HepG2 (cell line): ENCODE data around the gene TMEM258.

Experiments used
- CTCF ChIP-seq: sonication (generic); formaldehyde crosslinking; IDR thresholded peaks from 2 replicates; pipeline ENCODE4 v1.5.0; 2020; ENCODE audit warnings: mild to moderate bottlenecking, missing genetic modification reagents, moderate library complexity
- NFE2L2 ChIP-seq: fragments of 150-350 bp; IDR thresholded peaks from 2 replicates; pipeline ENCODE4 v1.6.1; 2014; ENCODE audit warnings: low read length
- ZBTB21 ChIP-seq: sonication (generic); formaldehyde crosslinking; IDR thresholded peaks from 2 replicates; pipeline ENCODE4 v1.4.0; 2020; ENCODE audit warnings: missing genetic modification reagents
- ZNF263 ChIP-seq: sonication (generic); formaldehyde crosslinking; IDR thresholded peaks from 2 replicates; pipeline ENCODE4 v1.4.0; 2020; ENCODE audit warnings: missing genetic modification reagents
- ZNF274 ChIP-seq: sonication (generic); formaldehyde crosslinking; IDR thresholded peaks from 2 replicates; pipeline ENCODE4 v1.5.1; 2020; ENCODE audit warnings: mild to moderate bottlenecking, missing genetic modification reagents
- ZNF563 ChIP-seq: sonication (generic); formaldehyde crosslinking; IDR thresholded peaks from 2 replicates; pipeline ENCODE4 v1.8.0; 2022; ENCODE audit warnings: mild to moderate bottlenecking, moderate library complexity, missing genetic modification reagents

DNA sequence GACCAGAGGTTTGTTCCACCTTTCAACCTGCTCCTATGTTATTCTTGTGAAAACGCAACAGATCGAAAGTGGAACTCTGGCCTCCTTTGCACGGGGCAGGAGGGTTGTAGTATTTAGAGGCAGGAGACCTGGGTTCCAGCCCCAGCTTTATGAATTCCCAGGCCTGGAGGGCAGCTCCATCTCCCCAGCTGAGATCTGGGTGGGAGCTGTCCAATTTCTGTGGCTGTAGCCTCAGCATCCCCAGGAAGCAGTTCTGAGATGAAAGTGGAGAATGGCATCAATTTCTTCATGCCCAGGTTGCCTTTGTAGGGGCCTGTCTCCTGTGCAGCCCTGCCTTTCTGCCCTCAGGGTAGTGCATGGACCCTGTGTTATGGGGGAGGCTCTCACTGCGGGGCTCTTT is 39.8 kb upstream of the TMEM258 start:
- no peak for TF ChIP-seq NFE2L2
- no peak for TF ChIP-seq ZNF274 (CRISPR knock-in tag)
- no peak for TF ChIP-seq ZNF563 (CRISPR knock-in tag)
- no peak for TF ChIP-seq ZBTB21
- no peak for TF ChIP-seq ZNF263 (CRISPR knock-in tag)
- TF ChIP-seq CTCF (CRISPR knock-in tag), result no peak
